Lower leg skin (tissue), 4 donors: ENCODE data around the gene GDPD5. TPM values are rescaled to one million over a fixed set of nuclear protein-coding genes. Genes with fewer than 3 reads are reported as not detected.

Experiments
- DNase-seq, 2 donors: peaks; one replicate each; pipeline ENCODE4 v3.0.0-alpha.2; 2019; ENCODE audit warnings: low spot score in 2 of 2
- H3K4me3 ChIP-seq: fragments of 200-600 bp; sonication (generic); 2 replicates; pipeline ENCODE4 v1.5.1; 2017; ENCODE audit warnings: mild to moderate bottlenecking, low read depth; ENCODE audit not compliant: poor library complexity, severe bottlenecking
- CTCF ChIP-seq, 3 donors: fragments of 450-650 bp; IDR thresholded peaks; one replicate each; pipeline ENCODE4 v1.5.1; 2016; ENCODE audit warnings: antibody characterized with exemption in 3 of 3, mild to moderate bottlenecking in 3 of 3, moderate library complexity in 2 of 3
- POLR2A ChIP-seq, 2 donors: fragments of 450-650 bp; IDR thresholded peaks; one replicate each; pipeline ENCODE4 v1.6.1; 2016 to 2017; ENCODE audit warnings: antibody characterized with exemption in 2 of 2, mild to moderate bottlenecking in 1 of 2, moderate library complexity in 1 of 2
- WGBS, 2 donors: methylation state at CpG; one replicate each; pipeline ENCODE4 v1.1.5; 2018; 5-methylcytosine and 5-hydroxymethylcytosine counted together
- intact Hi-C: fragments of 100-400 bp; cut with DNase I; formaldehyde crosslinking; loops from one replicate; pipeline ENCODE4 v1.15.0; 2023; ENCODE audit warnings: low total_unique reads
- total RNA-seq, 4 donors: library from RNA; depleted of rRNA; stranded (reverse); fragments of >200 nt; gene quantifications; one replicate each; pipeline ENCODE4 v1.1.0, GENCODE V29; 2016

Gene GDPD5
- total RNA-seq, 4 donors from 2014 or later: 3.9 to 8.5 (median 5.2) TPM

GRCh38 chr11:75547177-75547576 lies 21.4 kb upstream of the GDPD5 start:
- intact Hi-C loops: no loop called here
- 89 to 93% methylated on average over 1 of the region's 1 CpG for WGBS, 2 donors
- no peak for DNase-seq
- H3K4me3 ChIP-seq: no peak overlapping the region
- TF ChIP-seq POLR2A (IDR thresholded peaks at IDR 0.05) (no peak), CTCF (IDR thresholded peaks at IDR 0.05) (no peak)

DNA sequence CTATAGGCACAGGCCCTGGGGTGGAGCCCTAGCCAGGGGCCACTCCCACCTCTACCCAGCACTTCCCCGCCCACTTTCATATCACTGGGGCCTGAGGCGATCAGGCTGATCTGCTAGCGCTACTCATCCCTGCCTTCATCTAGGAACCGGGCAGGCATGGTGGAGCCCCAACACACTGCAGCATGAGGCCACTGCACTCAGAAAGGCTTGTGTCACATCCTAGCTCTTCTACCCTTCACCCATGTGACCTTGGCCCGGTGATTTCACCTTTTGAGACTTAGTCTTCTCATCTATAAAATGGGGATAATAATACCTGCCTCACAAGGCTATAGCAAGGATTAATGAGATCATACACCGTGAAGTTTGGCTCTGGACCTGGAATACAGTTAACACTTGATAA lies 18.1 kb upstream of the GDPD5 start:
- no peak for TF ChIP-seq CTCF (IDR thresholded peaks at IDR 0.05)
- TF ChIP-seq POLR2A (IDR thresholded peaks at IDR 0.05): no peak
- no peak for DNase-seq
- WGBS, 2 donors: 69 to 85% methylated on average over 6 of the region's 6 CpGs
- no peak overlapping the region for H3K4me3 ChIP-seq
- intact Hi-C loops: no loop called here

- TF ChIP-seq POLR2A (IDR thresholded peaks at IDR 0.05): no peak
- no peak for TF ChIP-seq CTCF (IDR thresholded peaks at IDR 0.05)
- H3K4me3 ChIP-seq: no peak overlapping the region
- 87 to 100% methylated on average over 1 of the region's 1 CpG for WGBS, 2 donors
- intact Hi-C loops: no loop called here
- no peak for DNase-seq
These were observed 16.3 kb upstream of the GDPD5 start for GRCh38 chr11:75542088-75542438.

DNA sequence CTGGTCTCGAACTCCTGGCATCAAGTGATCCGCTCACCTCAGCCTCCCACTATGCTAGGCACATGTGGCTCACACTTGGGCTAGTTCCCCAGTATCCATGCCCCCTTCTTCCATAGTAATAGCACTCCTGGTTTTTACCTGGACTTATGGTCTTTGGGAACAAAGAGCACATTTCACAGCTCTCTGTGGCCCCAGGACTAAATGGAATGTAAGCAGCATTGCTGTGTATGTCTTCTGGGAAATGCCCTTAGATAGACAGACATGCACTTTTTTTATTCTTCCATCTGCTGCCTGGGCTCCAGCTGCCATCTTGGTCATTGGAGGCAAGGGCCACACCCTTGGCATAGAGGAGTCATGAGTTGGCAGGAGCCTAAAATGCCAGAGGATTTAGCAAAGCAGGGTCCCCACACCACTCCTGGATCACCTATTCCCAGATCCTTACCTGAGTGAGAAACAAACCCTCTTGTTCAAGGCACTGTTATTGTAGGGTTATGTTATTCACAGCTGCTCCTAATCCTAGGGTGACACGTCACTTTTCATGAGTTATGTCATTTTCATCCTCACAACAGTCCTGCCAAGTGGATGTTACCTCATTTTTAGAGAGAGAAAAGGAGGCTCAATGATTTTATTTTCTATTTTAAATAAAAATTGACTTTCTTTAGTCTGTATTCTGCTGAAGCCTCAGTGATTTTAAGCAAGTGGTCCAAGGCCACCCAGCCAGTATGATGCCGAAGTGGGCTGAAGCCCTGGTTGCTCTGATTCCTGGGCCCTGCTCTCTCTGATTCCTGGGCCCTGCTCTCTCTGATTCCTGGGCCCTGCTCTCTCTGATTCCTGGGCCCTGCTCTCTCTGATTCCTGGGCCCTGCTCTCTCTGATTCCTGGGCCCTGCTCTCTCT lies 15.7 kb upstream of the GDPD5 start:
- intact Hi-C loops: no loop called here
- H3K4me3 ChIP-seq: no peak overlapping the region
- 86 to 90% methylated on average over 4 of the region's 4 CpGs for WGBS, 2 donors
- no peak for DNase-seq
- TF ChIP-seq POLR2A (IDR thresholded peaks at IDR 0.05) (no peak), CTCF (IDR thresholded peaks at IDR 0.05) (no peak)

DNA sequence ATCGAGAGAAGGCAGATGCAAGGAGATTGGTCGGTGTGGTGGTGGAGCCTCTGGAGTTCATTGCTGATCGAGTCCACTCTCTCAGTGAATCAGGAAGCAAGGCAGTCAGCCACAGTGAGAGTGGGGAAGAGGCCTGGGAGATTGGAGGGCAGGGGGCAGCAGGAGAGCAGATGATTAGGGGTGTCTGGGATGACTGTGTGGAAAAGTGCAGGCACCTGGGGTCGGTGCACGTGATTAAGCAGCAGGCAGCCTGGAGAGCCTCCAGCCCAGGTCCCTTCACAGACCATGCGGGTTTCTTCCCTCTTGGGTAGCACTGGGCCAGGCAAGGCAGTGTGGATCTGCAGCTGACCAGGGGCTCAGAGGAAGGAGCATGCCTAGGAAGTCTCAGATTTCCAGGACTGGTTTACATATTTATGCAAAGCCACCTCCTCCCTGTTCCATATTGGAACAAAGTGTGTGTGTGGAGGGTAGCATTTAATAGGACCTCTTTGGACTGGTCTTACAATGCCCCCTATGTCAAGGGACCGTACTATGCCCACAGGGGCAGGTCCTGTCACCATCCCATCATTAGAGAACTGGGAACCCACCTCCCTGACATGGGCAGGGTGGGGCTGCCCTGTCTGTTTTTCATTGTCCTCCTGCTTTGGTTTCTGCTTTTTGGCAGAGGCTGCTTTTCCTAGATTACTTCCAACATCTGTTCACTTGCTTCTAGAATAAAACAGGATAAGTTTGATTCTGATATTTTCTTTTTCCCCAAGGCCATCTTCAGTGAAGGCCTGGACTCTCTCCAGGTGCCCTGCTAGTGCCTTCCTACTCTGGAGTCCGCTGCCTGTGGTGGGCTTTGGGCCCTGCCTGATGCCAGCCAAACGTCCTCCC lies 14.0 kb upstream of the GDPD5 start:
- no peak for TF ChIP-seq POLR2A (IDR thresholded peaks at IDR 0.05)
- no peak for TF ChIP-seq CTCF (IDR thresholded peaks at IDR 0.05)
- no peak for DNase-seq
- no peak overlapping the region for H3K4me3 ChIP-seq
- intact Hi-C loops: no loop called here
- WGBS, 2 donors: 67% methylated on average over 9 of the region's 9 CpGs
